Sigmoid colon (tissue), 3 donors: ENCODE results near the gene ADORA1.

Experiments
- POLR2A ChIP-seq, 2 donors: fragments of 450-650 bp; IDR thresholded peaks; one replicate each; pipeline ENCODE4 v1.6.1; 2016; ENCODE audit warnings: antibody characterized with exemption in 2 of 2, mild to moderate bottlenecking in 2 of 2, moderate library complexity in 2 of 2
- TF ChIP-seq, protein P1 (sequence below), 4 experiments: fragments of 450-650 bp in 3 of 4; fragments of 200-600 bp in 1 of 4; IDR thresholded peaks; one replicate each; pipeline ENCODE4 v1.5.1; 2016 to 2019; ENCODE audit warnings: antibody characterized with exemption in 4 of 4, mild to moderate bottlenecking in 3 of 4, moderate library complexity in 2 of 4

GRCh38 chr1:203148579-203148978 is 21.1 kb downstream of the ADORA1 start:
- no peak for TF ChIP-seq POLR2A (IDR thresholded peaks at IDR 0.05)
- TF ChIP-seq, protein P1, sequence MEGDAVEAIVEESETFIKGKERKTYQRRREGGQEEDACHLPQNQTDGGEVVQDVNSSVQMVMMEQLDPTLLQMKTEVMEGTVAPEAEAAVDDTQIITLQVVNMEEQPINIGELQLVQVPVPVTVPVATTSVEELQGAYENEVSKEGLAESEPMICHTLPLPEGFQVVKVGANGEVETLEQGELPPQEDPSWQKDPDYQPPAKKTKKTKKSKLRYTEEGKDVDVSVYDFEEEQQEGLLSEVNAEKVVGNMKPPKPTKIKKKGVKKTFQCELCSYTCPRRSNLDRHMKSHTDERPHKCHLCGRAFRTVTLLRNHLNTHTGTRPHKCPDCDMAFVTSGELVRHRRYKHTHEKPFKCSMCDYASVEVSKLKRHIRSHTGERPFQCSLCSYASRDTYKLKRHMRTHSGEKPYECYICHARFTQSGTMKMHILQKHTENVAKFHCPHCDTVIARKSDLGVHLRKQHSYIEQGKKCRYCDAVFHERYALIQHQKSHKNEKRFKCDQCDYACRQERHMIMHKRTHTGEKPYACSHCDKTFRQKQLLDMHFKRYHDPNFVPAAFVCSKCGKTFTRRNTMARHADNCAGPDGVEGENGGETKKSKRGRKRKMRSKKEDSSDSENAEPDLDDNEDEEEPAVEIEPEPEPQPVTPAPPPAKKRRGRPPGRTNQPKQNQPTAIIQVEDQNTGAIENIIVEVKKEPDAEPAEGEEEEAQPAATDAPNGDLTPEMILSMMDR (IDR thresholded peaks at IDR 0.05) = no peak
